ENCODE results near the gene ZFYVE28.
A peak's percentile ranks its signal among the peaks of the same experiment; 100 is the strongest.

ZFYVE28 gene

GRCh38 chr4:2260344-2261109, 157.9 kb downstream of the ZFYVE28 start:
- H3K27ac ChIP-seq: peak overlapping the region; percentile 22 to 98 (median 84)
- H3K4me3 ChIP-seq: peak overlapping the region; percentile 67 to 99 (median 92)

GRCh38 chr4:2259541-2260343, 158.7 kb downstream of the ZFYVE28 start:
- Histone ChIP-seq H3K4me3 (peak overlapping the region in 3 of 7 experiments; percentile 82 to 99 (median 94)), H3K27ac (peak overlapping the region in 9 of 21 experiments; percentile 6 to 98 (median 84))

GRCh38 chr4:2259036-2259540, 159.4 kb downstream of the ZFYVE28 start:
- Histone ChIP-seq H3K4me3 (no peak overlapping the region), H3K27ac (peak overlapping the region in 7 of 21 experiments; percentile 6 to 89 (median 37))

- H3K4me3 ChIP-seq: no peak overlapping the region
- peak overlapping the region in 7 of 21 experiments; percentile 5 to 84 (median 33) for H3K27ac ChIP-seq
Measured at GRCh38 chr4:2258091-2259035, 160.1 kb downstream of the ZFYVE28 start.

- Histone ChIP-seq H3K4me3 (no peak overlapping the region), H3K27ac (peak overlapping the region in 11 of 21 experiments; percentile 18 to 75 (median 40))
Measured at GRCh38 chr4:2257361-2258081, 160.9 kb downstream of the ZFYVE28 start.

GRCh38 chr4:2256781-2257191, 161.7 kb downstream of the ZFYVE28 start:
- Histone ChIP-seq H3K4me3 (no peak overlapping the region), H3K27ac (peak overlapping the region in 12 of 21 experiments; percentile 4 to 75 (median 44))

GRCh38 chr4:2256156-2256731, 162.2 kb downstream of the ZFYVE28 start:
- no peak overlapping the region for H3K4me3 ChIP-seq
- peak overlapping the region in 12 of 21 experiments; percentile 4 to 75 (median 44) for H3K27ac ChIP-seq

GRCh38 chr4:2255501-2256155, 162.8 kb downstream of the ZFYVE28 start:
- no peak overlapping the region for H3K4me3 ChIP-seq
- H3K27ac ChIP-seq: peak overlapping the region in 9 of 21 experiments; percentile 31 to 75 (median 56)

GRCh38 chr4:2254665-2255500, 163.6 kb downstream of the ZFYVE28 start:
- no peak overlapping the region for H3K4me3 ChIP-seq
- peak overlapping the region in 5 of 21 experiments; percentile 24 to 74 (median 48) for H3K27ac ChIP-seq

- peak overlapping the region in 1 of 21 experiments; percentile 22 for H3K27ac ChIP-seq
- no peak overlapping the region for H3K4me3 ChIP-seq
Measured at GRCh38 chr4:2253160-2254084, 165.0 kb downstream of the ZFYVE28 start.

GRCh38 chr4:2252530-2253091, 165.8 kb downstream of the ZFYVE28 start:
- Histone ChIP-seq H3K4me3 (no peak overlapping the region), H3K27ac (no peak overlapping the region)

GRCh38 chr4:2251795-2252529, 166.5 kb downstream of the ZFYVE28 start:
- H3K27ac ChIP-seq: no peak overlapping the region
- no peak overlapping the region for H3K4me3 ChIP-seq

GRCh38 chr4:2251073-2251794, 167.2 kb downstream of the ZFYVE28 start:
- no peak overlapping the region for H3K4me3 ChIP-seq
- H3K27ac ChIP-seq: no peak overlapping the region

GRCh38 chr4:2250357-2251072, 167.9 kb downstream of the ZFYVE28 start:
- no peak overlapping the region for H3K27ac ChIP-seq

More at GRCh38 chr4:2250357-2251072, 167.9 kb downstream of the ZFYVE28 start:
- H3K4me3 ChIP-seq: no peak overlapping the region

All from skin epidermis (tissue), 12 donors.